ENCODE measurements around the gene VDR.

The VDR gene

DNA sequence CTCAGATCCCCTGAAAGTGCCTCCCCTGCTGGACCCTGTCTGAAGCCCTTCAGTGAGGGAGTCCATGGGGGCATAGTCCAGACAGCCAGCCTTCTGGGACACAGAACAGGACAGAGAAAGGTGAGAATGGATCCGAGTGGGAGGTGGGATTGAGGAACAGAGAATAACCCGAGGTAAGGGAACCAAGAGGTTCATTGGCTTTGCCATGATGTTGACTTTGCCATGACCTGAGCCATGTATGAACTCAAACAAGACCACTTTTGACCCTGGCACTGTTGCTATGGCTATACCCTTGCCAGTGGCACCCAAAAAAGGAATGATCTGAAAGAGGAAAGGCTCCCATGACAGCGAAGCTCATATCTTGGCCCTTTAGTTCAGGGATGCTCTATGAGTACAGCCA lies 22.6 kb upstream of the VDR start:
- DNase-seq: no peak

DNA sequence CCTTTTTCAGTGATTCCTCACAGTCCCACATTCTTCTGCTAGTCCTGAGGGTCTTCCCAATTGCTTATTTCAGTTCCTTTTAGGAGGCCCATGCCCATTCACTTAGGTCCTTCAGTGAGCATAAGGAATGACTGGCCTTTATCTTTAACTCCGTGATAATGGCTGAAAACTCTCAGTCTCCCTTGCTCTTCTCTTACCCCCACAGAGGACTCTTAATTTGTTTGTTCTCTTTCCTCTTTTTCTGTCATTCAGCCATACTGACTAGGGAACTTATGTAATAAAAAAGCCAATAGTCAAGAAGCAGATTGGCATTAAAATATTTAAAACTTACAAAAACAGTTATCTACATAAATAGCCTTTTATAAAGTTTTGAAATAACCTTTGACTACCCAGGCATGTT lies 17.1 kb upstream of the VDR start:
- no peak for DNase-seq

DNA sequence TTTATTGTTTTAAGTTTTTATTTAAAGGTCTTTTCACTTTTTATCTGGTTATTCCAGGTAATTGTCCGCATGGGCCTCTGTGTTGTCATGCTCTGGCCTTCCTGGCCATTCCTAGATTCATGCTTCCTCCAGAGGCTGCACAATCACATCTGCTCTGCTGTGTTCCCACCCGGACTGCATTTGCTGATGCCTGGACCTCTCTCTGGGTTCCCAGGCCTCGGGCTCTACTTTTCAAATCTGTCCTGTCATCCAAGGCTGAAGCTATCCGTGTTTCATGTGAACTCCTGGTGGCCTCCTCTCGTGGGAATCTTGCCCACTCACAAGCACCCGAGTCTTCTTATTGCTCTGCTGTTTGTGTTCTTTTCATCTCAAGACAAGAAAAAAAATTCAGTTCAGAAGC lies 16.1 kb upstream of the VDR start:
- DNase-seq: no peak

DNA sequence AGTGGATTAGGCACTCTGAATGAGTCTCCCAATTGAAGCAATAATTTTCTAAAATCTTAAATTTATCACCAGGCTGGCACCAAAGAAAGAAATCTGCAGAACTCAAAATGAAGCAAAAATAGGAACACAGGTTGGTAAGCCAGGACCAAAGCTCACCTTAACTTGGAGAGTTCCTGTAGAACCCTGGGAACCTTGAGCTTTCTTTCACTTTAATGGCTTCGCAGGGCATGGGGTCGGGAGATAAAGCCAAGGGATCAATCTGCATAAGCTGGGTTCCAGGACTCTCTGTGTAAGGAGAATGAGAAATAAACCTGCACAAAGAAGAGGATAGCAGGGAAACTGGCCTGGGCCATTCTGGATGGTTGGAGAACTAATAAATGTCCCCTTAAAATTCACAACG lies 8.3 kb upstream of the VDR start:
- DNase-seq: no peak

DNA sequence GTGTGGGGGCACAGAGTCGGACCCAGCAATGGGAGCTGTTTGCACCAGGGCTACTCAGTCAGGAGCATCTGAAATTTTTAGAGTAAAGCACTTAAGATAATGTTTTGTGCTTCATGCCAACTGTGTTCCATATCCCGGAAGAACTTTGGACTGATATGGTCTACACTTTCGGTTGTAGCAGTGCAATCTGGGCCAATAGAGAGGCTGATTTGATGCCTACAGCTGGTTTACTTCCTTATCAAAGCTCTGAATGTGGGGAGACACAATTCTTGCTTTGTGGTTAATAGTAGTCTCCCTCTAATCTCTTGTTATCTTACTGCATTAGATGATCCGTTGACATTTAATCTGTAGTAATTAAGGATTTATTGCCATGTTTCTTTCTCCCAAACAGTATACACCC lies 7.8 kb upstream of the VDR start:
- no peak for DNase-seq

DNA sequence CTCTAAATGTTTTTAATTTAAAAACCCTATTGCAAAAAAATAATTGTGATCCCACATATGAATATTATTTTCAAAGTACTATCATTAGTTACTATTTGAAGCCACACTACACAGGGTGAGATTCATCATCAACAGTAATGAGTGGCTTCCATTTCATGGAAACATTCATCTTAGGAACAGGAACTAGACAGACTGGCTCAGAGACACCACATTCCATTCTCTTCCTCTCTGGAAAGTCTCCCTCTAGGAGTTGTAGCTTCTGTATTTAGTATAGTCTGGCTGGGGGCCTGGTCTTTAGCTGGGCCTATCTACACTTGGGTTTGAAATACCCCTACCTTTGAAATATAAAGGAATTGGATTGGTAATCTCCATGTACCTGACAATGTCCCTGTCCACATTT lies 6.2 kb upstream of the VDR start:
- no peak for DNase-seq

DNA sequence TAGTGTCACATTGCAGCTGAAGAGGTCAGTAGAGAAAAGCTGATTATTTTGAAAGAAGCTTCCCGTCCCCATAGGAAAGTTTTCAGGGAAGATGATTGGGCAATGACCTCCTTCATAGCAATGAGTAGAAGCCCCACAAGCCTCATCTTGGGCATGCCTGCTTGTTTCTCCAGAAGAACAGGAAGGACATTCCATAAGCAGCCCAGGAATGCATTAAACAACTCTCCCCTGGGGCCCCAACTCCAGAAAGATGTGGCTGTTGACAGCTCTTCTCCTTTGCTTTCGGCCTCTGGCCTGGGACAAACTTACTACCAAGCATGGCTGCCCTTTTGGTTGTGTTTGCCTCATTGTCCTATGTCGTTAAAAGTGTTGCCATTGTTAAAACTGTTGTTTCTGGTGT lies 5.7 kb upstream of the VDR start:
- no peak for DNase-seq

DNA sequence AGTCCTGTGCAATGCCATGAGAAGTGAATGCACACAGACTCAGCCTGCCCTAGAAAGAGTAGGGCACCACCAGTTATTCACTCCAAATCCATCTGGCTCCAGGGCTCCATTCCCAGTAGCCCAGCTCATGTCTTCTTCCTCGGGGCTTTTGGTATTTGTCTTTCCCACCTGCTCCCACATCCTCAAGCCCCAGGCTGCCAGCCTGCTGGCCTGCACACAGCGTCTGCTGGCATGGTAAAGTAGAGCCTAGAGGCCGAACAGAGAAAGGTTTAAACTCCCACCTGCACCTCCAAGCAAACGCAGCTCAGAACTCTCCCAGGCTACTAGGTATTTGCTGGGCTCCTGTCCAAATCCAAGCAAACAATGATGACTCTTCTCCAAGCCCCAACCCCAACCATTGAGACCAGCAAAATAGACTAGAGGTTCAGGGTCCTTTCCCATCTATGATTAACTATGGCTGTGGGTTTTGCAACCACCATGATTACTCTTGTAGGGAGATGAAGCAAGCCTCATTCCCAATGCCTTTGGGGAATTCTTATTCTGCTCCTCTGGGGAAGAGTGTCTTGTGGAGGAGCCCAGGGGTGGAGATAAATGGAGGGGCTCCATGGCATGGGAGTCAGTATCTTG lies 5.2 kb upstream of the VDR start:
- no peak for DNase-seq

DNA sequence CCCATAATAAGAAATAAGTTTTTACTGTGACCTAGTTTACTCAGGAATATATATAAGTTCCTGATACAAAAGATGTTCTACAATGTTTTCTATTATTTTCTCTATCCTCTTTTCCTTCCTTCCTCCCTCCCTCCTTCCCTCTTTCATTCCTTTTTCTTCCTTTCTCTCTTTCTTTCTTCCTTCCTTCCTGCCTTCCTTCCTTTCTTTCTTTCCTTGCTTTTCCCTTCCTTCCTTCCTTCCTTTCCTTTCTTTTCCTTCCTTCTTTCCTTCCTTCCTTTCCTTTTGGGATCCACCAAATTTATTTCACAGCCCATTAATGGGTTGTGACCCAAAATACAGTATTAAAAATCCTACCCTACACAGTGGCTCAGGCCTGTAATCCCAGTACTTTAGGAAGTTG lies 3.9 kb upstream of the VDR start:
- DNase-seq: no peak

DNA sequence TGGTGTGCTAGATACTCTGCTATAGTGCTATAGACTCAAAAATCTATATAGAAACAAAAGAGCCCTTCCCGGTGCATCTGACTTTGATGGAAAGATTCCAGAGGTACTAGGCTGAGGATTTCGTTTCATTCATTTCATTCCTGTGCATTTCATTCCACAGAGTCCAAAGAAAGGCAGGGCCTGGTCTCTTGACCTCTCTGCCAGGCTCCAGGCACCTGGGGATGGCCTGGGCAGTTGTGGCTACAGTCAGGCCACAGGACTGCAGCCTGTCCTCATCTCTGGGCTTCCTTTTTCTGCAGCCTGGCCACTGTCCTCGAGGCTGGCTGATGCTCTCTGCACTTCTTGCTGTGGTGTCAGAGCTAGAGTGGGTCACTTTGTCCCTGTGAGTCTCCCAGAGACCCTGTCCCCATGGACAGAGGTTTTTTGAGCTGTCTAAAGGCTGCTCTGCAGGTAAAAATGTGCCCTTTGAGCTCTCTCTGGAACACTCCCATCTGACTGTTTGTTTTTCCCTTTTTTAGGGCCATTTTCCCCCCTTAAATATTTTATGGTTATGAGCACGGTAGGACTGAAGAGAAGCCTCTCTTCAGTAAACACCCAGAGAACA lies 3.2 kb upstream of the VDR start:
- DNase-seq: no peak

DNA sequence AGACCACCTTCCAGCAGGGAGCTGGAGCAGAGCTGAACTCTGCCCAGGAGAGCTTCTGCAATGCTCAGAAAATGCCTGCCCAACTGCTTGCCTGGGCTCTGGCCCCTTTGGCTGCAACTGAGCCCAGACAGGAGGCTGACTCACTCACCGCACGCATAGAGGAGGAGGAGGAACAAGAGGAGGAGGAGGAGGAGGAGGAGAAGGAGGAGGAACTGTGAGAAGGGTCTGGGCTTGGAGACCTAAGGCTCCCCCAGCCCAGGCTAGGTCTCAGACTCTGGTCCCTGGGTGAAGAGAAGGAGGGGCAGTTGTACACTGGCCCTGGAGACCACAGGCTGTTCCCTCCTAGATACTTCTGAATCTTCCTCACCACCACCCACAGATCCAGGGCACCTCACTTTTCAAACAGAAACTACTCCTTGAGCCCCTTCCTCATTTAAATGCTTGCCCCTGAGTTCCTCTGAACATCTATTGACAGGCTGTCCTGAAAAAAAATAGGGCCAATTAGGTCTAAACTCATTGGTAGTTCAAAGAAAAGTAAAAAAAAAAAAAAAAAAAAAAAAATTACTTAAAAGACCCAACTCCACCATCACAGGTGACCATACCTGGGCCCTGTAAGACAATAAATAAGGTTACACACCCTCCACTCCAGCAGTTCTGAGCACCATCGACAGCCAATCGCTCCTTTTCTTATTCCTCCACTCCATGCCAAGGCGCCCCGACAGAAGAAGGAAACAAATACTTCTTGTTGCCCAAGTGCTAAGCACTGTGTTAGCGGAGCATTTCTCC lies 674 bp downstream of the VDR start:
- no peak for DNase-seq

DNA sequence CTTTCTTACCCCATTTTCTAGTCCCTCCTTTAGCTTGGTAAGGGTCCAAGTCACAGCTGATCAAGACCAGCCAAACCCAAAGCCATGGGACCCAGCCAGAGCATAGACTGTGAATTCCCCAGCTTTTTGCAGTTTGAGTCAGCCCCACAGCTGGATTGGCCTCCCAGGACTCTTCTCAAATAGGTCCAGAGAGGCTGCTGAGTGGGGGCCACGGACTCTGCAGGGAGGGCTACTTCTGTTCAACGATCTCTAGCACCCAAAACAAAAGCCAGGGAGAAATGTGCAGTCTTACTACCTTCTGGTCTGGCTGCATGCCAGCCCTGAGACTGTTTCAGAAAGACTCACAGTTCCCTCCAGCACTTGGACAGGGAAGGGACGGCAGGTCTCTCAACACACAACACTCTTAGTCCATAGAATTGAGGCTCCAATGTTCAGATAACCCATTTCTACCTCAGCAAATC lies 1.6 kb downstream of the VDR start:
- no peak for DNase-seq

DNA sequence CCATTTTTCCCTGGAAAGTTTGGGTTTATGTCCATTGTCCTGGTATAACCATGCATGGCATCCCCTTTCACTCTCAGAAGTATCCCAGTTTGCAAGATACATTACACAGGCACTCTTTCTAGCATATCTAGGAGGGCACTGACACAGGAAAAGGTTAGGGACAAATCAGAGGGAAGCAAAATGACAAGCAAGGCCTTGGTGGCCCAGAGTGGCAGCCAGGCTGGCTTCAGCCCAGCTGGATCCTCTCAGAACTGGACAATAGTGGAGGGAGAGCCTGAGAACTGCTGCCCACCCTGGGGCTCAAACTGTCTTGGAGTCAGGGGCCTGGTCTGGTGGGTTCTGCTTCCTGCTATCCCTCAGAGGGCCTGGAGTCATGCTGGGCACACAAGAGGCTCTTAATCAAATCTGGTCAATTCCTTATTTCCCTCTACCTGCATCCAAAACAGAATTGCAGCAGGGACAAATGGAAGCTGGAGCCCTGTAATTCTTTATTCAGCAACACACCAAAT lies 2.6 kb downstream of the VDR start:
- DNase-seq: no peak

DNA sequence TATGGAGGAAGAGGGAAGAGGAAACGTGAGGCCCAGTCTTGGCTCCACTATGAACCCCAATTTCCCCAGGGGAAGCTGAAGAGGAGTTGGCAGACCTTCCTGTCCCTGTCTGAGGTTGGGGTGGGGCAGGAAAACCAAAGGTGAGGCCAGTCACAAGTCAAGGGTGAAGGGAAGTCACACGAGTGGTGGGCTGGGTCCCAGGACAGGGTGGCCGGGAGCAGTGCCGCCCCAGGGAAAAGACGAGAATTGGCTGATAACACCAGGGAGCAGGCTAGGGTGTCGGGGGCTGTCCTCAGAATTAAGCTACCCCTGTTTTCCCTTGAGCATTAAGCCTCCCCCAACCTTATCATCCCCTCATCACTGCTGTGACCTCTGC lies 3.1 kb downstream of the VDR start:
- DNase-seq: no peak

DNA sequence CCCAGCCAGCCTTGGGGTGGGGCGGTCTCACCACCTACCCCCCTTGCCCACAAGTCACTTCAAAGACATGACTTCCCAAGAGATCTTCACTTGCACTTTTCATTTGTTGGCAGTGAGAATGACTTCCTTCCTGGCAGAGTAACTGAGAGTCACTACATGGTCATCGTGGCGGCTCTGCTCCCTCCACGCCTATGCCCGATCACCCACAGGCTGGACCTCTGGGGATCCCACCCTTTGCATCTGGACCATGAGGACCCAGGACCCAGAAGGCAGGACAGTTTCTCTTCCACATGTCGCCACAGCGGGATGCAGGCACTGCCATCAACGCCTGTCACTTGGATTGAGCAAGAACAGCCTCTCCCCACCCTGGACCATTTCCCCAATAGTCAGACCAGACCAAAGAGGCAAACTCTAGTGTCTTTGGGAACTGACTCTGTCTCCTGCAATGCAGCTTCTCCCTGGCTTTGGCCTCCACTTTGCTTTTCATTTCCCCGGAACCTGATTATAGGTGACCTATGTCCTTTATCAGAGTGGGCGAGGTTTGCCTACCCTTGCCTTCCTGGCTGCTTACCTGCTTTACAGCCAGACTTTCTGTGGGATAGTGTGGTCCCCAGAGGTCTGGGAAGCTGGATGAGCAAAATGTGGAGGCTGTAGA lies 3.6 kb downstream of the VDR start:
- no peak for DNase-seq

DNA sequence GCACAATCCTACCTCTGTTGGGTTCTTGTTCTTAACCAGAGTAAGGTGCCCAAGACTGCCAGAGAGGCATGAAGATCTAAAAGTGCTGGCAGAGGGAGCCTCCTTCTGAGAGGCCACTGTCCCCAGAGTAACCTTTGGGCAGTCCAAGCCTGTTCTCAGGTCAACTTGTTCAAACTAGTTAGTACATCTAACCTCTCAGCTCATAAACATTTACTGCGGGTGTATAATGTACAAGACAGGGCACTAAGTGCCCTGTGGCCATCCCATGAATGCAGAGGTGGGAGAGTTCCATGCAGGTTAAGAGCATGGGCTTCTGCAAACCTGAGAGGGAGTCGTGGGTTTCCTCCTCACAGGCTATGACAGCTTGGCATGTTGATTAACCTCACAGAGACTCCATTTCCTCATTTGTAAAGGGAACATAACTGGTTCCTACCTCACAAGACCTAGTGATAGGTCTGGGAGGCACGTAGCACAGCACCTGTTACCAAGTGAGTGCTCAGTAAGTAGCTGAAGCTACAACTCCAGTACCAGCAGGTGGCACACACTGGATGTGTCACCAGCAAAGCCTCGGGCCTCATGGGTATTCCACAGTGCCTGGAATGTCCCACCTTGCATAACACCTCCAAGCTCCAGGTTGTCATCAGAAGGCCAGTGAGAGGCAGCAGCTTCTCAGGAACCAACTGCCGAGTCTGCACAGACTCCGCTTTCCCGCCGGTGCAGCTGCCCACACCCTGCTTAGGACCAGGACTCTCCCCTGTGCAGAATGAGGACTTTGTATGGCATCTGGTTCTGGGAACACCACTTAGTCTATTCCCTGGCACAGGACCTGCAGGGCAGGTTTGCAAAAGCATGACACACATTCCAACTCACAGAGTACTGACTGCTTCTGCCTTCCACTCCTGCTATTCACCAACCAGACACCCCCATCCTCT lies 4.4 kb downstream of the VDR start:
- no peak for DNase-seq

DNA sequence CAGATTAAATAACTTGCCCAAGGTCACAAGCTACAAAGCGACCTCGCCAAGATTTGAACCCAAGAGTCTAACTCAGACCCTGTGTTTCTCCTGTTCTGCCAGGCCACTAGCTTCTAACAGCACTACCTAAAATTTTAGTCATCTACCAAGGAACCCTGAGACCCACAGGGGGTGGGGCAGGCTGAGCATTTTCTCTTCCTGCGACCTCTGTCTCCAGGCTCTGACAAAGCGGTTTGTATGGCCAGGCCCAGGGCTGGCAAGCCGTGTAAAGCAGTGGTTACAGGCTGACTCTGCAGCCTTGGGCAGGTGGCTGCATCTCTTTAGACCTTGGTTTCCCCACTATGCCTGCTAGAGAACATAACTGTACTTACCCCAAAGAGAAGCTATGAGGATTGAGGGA lies 5.3 kb downstream of the VDR start:
- DNase-seq: no peak

DNA sequence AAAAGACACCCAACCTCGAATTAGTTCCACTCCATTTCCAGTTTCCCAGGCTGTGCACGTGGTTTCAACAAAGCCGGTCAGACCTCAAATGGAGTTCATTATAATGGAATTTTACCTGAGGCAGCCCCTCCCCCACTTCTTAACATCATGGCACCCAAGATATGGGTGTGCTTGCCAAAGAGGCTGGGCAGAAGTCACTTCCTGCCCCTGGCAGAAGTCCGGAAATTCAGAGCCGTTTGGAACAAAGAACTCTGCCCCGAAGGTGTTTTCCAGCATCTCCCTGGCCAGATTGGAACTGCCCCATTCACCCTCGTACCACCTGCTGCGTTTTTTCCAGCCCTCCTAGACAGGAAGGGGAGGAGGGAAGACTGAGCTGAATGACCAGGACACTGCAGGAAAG lies 8.2 kb downstream of the VDR start:
- no peak for DNase-seq

DNA sequence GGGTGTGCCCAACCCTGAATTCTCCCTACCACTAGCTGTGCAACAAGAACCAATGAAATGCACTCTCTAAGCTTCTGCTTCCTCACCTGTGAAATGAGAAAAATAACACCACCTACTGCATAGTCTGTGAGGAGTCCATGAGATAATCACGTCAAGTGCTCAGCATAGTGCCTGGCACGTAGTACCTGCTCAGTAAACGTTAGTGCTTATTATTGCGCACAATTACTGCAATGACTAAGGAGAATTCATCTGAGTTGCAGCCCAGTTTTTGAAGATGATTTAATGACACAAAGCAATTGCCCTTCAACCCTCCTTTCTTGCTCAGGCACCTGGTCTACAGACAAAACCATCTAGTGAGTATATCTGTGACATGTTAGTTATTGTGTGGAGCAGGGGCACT lies 8.8 kb downstream of the VDR start:
- DNase-seq: no peak

DNA sequence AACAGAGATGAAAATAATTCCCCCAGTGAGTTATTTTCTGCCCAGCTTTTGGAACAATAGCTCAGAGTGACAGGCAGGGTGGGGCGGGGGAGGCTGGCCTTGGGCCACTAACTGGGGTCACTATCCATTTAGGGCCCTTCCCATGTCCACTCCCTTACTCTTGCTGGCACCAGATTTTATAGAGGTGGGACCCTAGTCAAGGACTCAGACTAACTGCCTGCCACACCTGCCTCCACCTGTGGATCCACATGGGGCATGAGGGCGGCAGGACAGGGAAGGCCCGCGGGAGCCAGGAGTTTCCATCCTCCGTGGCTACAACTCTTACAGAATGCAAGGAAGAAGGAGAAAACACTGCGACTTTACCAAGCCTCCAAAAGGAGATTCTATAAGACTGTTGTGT lies 10.1 kb downstream of the VDR start:
- no peak for DNase-seq

DNA sequence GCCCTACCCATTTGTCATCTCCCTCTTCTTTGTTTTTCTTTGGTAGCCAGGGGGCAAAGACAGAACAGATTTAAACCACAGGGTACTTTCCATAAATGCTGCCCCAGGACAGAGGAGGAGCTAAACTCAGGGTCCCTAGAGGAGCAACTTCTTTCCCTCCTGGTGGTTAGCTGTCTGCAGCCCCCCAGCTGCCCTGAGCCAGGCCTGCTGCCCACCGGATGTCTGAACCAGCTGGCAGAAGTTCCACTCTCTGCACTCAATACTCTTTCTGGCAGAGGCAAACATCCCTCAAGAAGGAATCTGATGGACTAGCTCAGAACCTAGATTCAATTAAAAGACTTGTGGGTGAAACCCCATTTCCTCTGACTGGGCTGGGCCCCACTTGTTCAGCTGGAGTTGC lies 10.7 kb downstream of the VDR start:
- DNase-seq: no peak

DNA sequence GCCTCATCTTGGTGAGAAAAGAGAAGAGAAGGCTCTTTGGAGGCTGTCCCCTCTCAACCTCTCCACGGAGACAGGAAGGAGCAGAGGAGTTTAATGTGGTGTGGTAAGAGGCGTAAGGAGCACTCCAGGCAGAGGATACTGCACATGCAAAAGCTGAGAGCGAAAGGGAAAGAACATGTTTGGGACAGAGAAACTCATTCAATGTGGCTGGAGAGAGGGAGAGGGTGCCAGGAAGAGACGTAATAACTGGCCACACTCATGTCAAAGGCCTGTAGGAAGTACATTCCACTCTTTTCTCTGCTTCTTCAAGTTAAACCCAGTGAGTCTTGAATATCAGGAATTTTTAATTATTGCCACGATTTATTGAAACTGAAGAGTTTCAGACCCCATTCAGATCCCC lies 12.0 kb downstream of the VDR start:
- DNase-seq: no peak

DNA sequence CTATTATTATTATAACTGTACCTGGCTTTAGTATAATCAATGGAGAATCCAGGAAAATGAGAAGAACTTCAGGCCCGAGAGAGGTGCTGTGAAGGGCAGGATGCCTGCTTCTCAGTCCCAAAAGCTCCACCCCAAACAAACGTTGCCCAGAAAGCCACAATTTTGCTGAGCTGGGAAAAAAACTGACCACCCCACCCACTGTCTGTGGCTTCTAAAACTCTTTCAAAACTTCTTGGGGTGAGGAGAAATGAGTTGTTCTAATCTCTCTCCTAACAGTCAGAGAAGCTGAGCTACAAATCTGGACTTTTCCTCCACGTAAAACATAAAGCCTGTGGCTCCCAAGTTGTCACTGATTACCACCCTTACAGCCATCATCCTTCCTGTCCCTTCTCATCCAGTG lies 13.4 kb downstream of the VDR start:
- DNase-seq: no peak

Data from NCI-H1417 treated with DMSO at 0.1 percent for 48 hours (cell line).